Colon (tissue), 2 donors: ENCODE results near the gene NXT2.
"Not testable (repeated sequence)": the region's sequence is repeated elsewhere in the genome, so short reads cannot be mapped to it uniquely, and the experiment has no call there.

Source experiments
- FAIRE-seq: peaks from 2 replicates; lab custom pipeline; 2012; peaks lifted over from hg19 to GRCh38; lab: Jason Lieb, UNC
- donor health status: control.
- donor health status: control.

NXT2 gene

DNA sequence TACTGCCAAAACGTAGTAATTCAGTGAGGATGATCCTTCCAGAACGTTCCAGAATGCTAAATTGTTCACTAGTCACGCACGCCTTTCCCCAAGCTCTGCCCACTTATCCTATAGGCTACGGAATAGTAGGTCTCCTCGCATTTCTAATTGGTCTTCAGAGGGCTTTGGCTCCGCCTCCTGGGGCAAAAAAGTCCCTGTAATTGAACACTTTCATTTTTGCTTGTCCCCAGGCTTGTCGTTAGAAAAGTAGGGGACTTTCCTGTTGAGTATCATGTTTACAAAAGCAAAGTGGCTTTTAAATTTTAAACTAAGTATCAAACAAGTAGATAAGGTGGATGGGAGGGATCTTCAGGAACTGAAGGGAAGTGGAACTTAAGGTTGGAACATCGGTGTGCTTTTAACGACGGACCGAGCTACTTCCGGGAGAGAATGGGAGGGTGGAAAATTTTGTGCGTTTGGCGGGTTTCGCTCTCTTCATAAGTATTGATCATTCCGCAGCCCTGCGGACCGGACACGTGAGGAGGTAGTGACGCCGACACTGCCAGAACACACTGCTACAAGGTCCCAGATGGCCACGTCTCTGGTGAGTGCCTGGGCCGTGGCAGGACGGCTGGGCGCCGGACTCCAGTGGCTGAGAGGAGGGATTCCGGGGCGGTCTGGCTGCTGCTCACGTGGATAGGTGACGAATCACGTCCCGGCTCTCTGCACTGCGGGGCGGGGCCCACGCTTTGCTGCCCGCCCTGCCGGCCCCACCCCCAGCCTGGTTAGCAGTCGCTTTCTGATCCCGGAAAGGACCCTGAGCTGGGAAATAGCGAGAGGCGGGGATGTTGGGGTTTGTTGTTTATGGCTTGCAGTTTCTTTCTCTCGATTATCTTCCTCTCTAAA lies at the start of gene NXT2:
Gene NXT2, plus strand, starts transcription at position 406 of the 885 bp plus-strand sequence. Its CDS starts 163 bp downstream, at position 569.
- peak; percentile 64 for FAIRE-seq

DNA sequence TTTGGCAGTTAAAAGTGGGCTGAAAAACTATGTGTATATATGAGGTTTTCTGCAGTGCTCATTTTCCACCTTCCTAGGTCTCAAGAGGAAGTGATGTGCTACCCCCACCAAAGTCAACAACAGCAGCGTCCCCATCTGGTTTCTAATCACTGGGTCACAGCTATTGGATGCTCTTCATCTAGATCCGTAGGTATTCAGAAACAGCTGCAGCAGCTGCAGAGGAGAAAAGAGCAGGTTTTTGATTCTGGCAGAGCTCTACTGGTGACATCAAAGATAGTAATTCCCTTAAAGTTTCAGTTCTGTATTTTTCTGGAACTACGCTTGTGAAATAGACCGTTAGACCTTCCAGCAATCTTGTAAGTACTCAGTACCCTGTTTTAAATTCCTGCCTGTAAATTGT lies 49.0 kb upstream of the NXT2 start:
- FAIRE-seq = peak; percentile 5

DNA sequence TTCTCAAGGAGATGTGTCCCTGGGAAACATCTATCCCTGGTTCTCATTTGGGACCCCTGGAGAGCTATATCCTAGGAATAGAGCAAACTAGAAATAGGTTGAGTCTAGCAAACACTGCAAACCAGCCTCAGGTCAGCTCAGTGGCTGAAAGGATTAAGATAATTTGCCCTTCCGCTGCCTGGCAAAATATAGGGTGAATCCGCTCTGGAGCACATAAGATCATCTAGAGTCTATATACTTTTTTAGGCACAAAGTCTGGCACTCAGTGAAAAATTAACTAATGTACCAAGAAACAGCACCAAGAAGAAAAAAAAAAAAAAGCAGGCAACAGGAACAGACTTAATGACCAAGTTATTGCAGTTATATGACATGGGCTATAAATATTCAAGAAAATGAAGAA lies 47.5 kb upstream of the NXT2 start:
- no peak for FAIRE-seq

DNA sequence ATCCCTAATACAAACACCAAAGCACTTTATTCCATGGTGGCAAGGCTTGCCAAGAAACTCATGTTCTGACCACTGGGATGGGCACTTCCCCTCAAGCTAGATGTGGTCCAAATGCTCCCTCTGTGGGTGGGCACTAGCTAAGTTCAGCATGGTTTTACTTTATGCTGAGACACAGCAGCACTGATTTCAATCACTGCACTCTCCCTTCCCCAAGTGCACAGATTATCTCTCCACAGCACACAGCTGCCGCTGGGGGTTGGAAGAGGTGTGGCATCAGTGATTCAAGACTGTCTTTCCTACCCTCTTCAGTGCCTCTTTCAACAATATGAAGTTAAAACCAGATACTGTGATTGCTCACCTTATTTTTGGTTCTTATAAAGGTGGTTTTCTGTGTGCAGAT lies 38.2 kb upstream of the NXT2 start:
- no peak for FAIRE-seq

DNA sequence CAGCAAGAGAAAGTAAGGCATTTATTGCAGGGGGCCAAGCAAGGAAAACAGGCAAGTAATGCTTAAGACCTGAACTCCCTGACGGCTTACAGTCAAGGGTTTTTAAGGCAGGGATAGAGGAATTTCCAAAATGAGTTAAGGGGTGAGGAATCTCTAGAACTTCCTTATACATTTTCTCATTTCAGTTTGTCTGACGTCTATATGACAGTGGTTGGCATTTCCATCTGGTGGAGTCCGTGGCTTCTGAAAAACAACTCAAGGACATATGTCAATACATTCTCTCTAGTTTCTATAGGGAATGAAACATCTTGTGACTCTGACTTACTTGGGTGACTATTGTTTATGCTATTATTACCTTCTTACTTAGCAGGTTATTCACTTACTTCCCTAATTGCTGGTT lies 35.5 kb upstream of the NXT2 start:
- FAIRE-seq = no peak

DNA sequence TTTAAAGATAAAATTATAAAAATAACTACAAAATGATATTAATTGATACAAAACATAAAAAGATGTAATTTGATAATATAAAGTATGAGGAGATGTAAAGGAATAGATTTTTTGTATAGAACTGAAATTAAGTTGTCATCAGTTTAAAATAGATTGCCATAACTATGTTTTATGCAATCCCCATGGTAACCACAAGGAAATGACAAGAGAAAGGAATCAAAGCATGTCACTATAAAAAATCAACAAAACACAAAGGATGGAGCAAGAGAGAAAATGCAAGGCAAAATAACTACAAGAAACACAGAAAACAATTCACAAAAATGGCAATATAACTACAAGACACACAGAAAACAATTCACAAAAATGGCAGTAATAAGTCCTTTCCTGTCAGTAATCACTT lies 27.7 kb upstream of the NXT2 start:
- peak; percentile 85 for FAIRE-seq

DNA sequence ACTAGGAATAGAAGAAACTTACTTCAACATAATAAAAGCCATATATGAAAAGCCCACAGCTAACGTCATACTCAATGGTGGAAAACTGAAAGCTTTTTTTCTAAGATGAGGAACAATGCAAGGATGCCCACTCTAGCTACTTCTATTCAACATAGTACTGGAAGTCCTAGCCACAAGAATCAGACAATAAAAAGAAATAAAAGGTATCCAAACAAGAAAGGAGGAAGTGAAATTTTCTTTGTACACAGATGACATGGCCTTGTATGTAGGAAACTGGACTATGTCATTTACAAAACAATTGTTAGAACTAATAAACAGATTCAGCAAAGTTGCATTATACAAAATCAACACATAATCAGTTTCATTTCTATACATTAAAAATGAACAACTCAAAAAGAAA lies 25.5 kb upstream of the NXT2 start:
- peak; percentile 86 for FAIRE-seq

DNA sequence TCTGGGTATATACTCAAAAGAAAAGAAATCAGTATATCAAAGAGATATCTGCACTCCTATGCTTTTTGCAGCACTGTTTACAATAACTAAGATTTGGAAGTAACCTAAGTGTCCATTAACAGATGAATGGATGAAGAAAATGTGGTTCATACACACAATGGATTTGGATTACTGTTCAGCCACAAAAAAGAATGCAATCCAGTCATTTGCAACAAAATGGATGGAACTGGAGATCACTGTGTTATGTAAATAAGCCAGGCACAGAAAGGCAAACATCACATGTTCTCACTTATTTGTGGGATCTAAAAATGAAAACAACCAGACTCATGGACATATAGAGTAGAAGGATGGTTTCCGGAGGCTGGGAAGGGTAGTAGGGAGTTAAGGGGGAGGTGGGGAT lies 17.6 kb upstream of the NXT2 start:
- FAIRE-seq = no peak

DNA sequence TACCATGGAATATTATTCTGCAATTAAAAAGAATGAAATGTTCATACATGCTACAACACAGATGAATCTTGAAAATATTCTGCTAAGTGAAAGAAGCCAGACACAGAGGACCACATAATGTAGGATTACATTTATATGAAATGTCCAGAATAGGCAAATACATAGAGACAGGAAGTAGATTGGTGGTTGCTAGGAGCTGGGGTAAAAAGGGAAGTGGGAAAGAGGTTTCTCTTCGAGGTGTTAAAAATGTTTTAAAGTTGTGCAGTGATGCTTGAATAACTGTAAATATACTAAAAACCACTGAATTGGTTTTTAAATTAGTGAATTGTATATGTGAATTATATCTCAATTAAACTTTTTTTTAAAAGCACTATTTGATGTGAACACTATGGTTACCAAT lies 3.6 kb upstream of the NXT2 start:
- FAIRE-seq = no peak

DNA sequence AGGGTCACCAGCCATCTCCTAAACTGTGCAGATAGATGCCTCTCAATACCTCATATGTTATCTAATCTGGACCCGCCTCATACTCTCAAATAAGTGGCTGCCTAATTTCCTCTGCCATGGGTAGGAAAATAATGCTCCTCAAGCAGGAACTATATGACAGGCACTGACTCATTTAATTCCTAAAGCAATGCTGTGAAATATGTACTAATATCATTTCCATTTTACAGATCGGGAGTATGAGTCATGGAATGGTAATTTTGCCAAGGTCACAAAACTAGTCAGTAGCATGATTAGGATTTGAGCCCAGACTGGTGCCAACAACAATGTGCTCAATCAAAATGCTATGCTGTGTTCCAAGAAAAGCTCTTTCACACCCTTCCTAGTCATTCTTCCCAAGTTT lies 3.0 kb upstream of the NXT2 start:
- no peak for FAIRE-seq

DNA sequence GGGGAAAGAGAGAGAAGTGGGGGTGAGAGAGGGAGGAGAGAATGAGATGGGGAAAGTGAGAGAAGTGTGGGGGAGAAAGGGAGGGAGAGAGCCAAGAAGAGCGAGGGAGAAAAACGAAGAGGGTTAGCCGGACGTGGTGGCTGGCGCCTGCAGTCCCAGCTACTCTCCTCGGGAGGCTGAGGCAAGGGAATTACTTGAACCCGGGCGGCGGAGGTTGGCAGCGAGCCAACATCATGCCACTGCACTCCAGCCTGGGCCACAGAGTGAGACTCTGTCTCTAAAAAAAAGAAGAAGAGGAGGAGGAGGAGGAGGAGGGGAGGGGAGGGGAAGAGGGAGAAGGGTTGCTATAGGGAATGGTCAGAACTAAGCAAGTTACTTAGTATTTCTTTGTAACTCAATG lies 1.7 kb upstream of the NXT2 start:
- FAIRE-seq = no peak

DNA sequence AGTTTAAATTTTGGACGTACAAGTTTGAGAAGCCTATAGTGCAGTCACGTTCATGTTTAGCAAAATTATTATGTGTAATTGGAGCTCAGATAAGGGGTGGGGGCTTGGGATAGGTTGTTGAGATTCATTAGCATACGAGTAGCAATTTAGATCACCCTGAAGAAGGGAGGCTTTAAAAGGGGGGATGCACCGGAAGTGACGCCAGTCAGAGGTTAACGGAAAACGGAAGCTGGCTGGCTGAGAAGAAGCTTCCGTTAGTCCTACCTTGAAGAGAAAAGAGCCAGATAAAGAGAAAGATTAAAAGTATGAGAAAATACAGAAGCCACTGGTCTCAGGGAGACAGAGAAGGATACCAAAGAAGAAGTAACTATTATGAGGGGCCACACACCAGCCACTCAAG lies 1.1 kb upstream of the NXT2 start:
- FAIRE-seq = no peak

DNA sequence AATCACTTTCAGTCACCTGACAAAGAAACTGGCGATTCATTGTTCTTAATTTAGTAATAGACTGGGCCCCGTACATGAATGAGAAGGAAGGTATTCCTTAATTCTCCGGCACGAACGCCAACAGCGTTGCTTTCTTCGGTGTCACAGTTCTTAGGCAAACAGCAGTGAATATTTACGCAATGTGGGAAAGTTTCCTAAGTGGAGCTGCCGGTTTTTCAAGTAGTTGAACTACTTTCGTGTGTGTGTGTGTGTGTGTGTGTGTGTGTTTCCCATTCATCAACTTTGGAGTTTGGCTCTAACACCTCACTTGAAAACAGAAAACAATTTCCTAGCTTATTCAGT lies 651 bp downstream of the NXT2 start:
- peak; percentile 24 for FAIRE-seq

DNA sequence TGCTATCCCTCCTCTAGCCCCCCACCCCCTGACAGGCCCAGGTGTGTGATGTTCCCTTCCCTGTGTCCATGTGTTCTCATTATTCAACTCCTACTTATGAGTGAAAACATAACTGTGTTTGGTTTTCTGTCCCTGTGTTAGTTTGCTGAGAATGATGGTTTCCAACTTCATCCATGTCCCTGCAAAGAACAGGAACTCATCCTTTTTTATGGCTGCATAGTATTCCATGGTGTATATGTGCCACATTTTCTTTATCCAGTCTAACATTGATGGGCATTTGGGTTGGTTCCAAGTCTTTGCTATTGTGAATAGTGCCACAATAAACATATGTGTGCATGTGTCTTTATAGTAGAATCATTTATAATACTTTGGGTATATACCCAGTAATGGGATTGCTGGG lies 2.4 kb downstream of the NXT2 start:
- not testable (repeated sequence) for FAIRE-seq

DNA sequence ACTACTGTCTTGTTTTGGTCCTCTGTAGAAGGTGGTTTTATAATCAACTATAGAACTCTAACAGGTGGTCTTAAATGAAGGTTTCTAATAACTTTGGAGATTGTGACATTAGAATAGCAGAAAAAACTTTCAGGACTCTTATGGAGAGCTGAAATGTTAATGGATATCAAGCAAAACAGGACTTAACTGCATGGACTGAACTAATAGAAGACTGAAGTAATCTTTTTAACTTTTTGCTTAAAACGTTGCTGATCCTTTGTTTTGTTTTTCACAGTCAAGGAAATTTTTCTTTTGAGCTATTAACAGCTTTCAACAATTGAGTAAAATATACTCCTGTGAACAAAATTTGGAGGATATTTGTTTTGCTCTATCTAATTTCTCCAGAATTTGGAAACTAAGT lies 17.2 kb downstream of the NXT2 start:
- peak; percentile 90 for FAIRE-seq

DNA sequence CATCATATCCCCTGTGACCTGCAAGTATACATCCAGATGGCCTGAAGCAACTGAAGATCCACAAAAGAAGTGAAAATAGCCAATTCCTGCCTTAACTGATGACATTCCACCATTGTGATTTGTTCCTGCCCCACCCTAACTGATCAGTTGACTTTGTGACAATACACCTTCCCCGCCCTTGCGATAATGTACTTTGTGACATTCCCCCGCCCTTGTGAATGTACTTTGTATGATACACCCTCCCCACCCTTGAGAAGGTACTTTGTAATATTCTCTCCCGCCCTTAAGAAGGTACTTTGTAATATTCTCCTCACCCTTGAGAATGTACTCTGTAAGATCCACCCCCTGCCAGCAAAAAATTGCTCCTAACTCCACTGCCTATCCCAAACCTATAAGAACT lies 39.4 kb downstream of the NXT2 start:
- not testable (repeated sequence) for FAIRE-seq

DNA sequence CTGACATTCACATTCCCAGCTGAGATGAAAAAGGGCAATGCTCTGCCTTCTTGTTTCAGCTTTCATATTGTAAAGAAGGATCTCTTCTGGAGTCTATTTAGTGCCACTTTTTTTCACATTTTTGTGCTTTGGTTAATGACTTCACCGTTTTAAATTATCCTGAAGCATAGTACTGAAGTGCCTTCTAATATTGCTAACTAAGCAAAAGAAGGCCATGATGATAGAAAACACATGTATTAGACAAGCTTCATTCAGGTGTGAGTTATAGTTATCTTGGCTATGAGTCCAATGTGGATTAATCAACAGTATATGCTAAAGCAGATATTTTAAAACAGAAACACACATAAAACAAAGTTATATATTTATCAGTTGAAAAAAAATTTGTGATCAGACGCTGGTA lies 40.4 kb downstream of the NXT2 start:
- no peak for FAIRE-seq

DNA sequence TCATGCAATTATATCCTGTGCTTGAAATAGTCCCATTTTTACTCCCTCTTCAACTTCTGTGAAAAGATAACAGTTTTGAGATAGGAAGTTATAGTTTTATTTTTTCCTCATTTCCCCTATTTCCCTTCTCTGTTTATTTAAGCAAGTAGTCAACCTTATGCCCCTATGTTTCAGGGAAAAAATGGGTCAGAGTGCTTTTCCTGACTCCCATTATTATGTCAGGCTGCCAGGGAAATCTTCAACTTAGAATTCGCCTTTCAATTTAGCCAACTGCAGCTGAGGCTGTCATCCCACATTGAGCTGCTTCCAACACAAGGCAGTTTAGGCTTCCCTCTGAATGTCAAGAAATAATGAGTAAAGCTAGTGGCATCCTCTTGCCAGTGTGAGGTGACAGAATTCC lies 42.3 kb downstream of the NXT2 start:
- no peak for FAIRE-seq

DNA sequence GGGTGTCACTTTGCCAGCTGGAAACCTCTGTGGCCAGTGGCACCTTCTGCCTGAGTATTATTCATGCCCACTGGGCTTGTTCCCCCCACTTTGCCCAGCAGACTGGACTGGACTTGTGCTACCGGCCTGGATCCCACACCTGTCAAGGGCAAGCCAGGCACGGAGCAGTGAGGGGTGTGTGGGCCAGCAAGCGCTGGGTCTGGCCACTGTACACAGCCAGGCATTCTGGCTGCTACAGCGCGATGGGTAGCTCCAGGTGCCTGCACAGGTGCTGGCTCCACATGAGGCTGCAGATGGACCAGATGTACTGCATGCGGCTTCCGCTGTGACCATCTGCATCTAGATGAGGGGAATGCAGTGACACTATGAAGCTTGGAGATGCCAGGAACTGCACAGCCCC lies 48.8 kb downstream of the NXT2 start:
- FAIRE-seq = no peak

DNA sequence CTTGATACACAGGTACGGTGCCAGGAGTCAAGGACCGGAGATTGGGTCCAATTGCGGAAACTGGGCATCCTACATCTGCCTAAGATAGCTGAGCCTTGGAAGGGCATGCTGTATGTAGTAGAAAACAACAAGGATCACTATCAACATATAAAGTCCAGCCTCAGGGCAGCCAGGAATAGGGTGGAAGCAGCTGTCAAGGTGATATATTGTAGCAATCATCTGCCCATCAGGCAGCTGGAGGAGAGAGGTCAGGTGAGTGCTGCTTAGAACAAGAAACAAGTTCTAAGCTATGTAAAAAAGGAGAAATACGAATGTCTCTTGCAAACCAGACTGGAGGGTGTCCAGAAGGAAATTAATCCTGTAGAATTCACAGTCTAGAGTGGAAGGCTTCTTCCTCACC lies 53.5 kb downstream of the NXT2 start:
- no peak for FAIRE-seq
